Activated naive CD8-positive, alpha-beta T cell treated with anti-CD3 and anti-CD28 coated beads, Interleukin-2, amount 50 U/mL, for 16 hours (primary cell): ENCODE results near the gene FCN3.
A peak's percentile ranks its signal among the peaks of the same experiment; 100 is the strongest.
"Not testable (repeated sequence)": the region's sequence is repeated elsewhere in the genome, so short reads cannot be mapped to it uniquely, and the experiment has no call there.

ENCODE experiments used
- DNase-seq: peaks from one replicate; pipeline ENCODE4 v3.0.0-alpha.2; 2020; ENCODE audit warnings: low read depth, low spot score

FCN3 gene

GRCh38 chr1:27399251-27400025 lies 24.8 kb upstream of the FCN3 start:
- DNase-seq, result no peak

GRCh38 chr1:27398405-27399149 lies 24.0 kb upstream of the FCN3 start:
- no peak for DNase-seq

- DNase-seq, result no peak
Observed at GRCh38 chr1:27397749-27398148, 23.1 kb upstream of the FCN3 start.

GRCh38 chr1:27397110-27397509 lies 22.5 kb upstream of the FCN3 start:
- no peak for DNase-seq

GRCh38 chr1:27395441-27396195 lies 21.0 kb upstream of the FCN3 start:
- peak; percentile 64 for DNase-seq

- no peak for DNase-seq
Observed at GRCh38 chr1:27394925-27395324, 20.3 kb upstream of the FCN3 start.

GRCh38 chr1:27394282-27394658 lies 19.6 kb upstream of the FCN3 start:
- DNase-seq, result no peak

- no peak for DNase-seq
Observed at GRCh38 chr1:27393641-27394281, 19.1 kb upstream of the FCN3 start.

- no peak for DNase-seq
Observed at GRCh38 chr1:27392778-27393635, 18.4 kb upstream of the FCN3 start.

GRCh38 chr1:27392096-27392777 lies 17.6 kb upstream of the FCN3 start, which contains the start of gene GPR3:
TSS of gene GPR3 (plus strand) at chr1:27392622. CDS start at chr1:27393799, 1,177 bp downstream.
- DNase-seq, result peak; percentile 83

GRCh38 chr1:27391511-27392095 lies 17.0 kb upstream of the FCN3 start:
- no peak for DNase-seq

- peak; percentile 49 for DNase-seq
Observed at GRCh38 chr1:27388337-27389005, 13.8 kb upstream of the FCN3 start.

- not testable (repeated sequence) for DNase-seq
Observed at GRCh38 chr1:27384797-27385196, 10.2 kb upstream of the FCN3 start.

- no peak for DNase-seq
Observed at GRCh38 chr1:27383661-27384060, 9.0 kb upstream of the FCN3 start.

GRCh38 chr1:27383039-27383605 lies 8.5 kb upstream of the FCN3 start, which contains the start of gene CD164L2:
TSS of gene CD164L2 (minus strand) at chr1:27383333. CDS start at chr1:27383239, 94 bp downstream.
- no peak for DNase-seq

- no peak for DNase-seq
Observed at GRCh38 chr1:27381969-27382762, 7.5 kb upstream of the FCN3 start.

GRCh38 chr1:27380766-27381733 lies 6.4 kb upstream of the FCN3 start:
- DNase-seq, result no peak
